Neutrophil (primary cell): ENCODE measurements around the gene OBSL1.

ENCODE experiments used
- H3K27ac ChIP-seq: fragments of 200-600 bp; sonication (generic); 2 replicates; pipeline ENCODE4 v1.5.1; 2016; ENCODE audit warnings: mild to moderate bottlenecking, moderate library complexity
- H3K27me3 ChIP-seq: fragments of 200-600 bp; sonication (generic); 2 replicates; pipeline ENCODE4 v1.6.0; 2016; ENCODE audit warnings: mild to moderate bottlenecking
- H3K36me3 ChIP-seq: fragments of 200-600 bp; sonication (generic); 2 replicates; pipeline ENCODE4 v1.5.1; 2017
- H3K4me1 ChIP-seq, 2 experiments: fragments of 200-600 bp in 1 of 2; sonication (generic) in 1 of 2; 1 replicate in 1 of 2; 2 replicates in 1 of 2; pipeline versions ENCODE4 v1.5.1 to v1.6.1; 2013 to 2016; ENCODE audit warnings: low read depth in 1 of 2, low read length in 1 of 2, mild to moderate bottlenecking in 1 of 2, moderate library complexity in 1 of 2; ENCODE audit not compliant: control insufficient read depth in 1 of 2, insufficient read depth in 1 of 2
- H3K4me3 ChIP-seq, 2 experiments: fragments of 200-600 bp in 1 of 2; sonication (generic) in 1 of 2; 1 replicate in 1 of 2; 2 replicates in 1 of 2; pipeline ENCODE4 v1.5.1; 2013 to 2016; ENCODE audit warnings: low read depth in 1 of 2, low read length in 1 of 2, mild to moderate bottlenecking in 1 of 2, moderate library complexity in 1 of 2
- H3K9me3 ChIP-seq: fragments of 200-600 bp; sonication (generic); 2 replicates; pipeline ENCODE4 v1.5.1; 2016
- CTCF ChIP-seq: fragments of 200-600 bp; sonication (generic); IDR thresholded peaks from 2 replicates; pipeline ENCODE4 v1.5.1; 2016; ENCODE audit warnings: antibody characterized with exemption

The OBSL1 gene

GRCh38 chr2:219505585-219505984 is 65.8 kb downstream of the OBSL1 start:
- Histone ChIP-seq H3K36me3 (peaks cover 53% of the 10 kb centered on the region), H3K9me3 (no peaks in the 10 kb centered on the region), H3K4me1 (no peaks in the 10 kb centered on the region), H3K27me3 (peaks cover 25% of the 10 kb centered on the region), H3K4me3 (no peak overlapping the region), H3K27ac (no peak overlapping the region)
- no peak for TF ChIP-seq CTCF

GRCh38 chr2:219502618-219503017 is 68.7 kb downstream of the OBSL1 start:
- TF ChIP-seq CTCF, result no peak
- no peak overlapping the region for H3K4me3 ChIP-seq
- no peaks in the 10 kb centered on the region for H3K9me3 ChIP-seq
- H3K27me3 ChIP-seq, result peaks cover 1% of the 10 kb centered on the region
- no peak overlapping the region for H3K27ac ChIP-seq
- peaks cover 15 to 21% of the 10 kb centered on the region in 2 experiments for H3K4me1 ChIP-seq
- H3K36me3 ChIP-seq, result peaks cover 53% of the 10 kb centered on the region

- no peak for TF ChIP-seq CTCF
- Histone ChIP-seq H3K27ac (no peak overlapping the region), H3K36me3 (peaks cover 45% of the 10 kb centered on the region), H3K9me3 (no peaks in the 10 kb centered on the region), H3K27me3 (peaks cover 9% of the 10 kb centered on the region), H3K4me3 (no peak overlapping the region), H3K4me1 (peaks cover 22 to 29% of the 10 kb centered on the region in 2 experiments)
These were observed 69.5 kb downstream of the OBSL1 start for GRCh38 chr2:219501849-219502248.
